ENCODE data around the gene LRRC8B.

LRRC8B gene

GRCh38 chr1:89604414-89604735, 79.7 kb downstream of the LRRC8B start:
- H3K4me3 ChIP-seq (ENCODE audit: low read length) = no peak overlapping the region
- DNase-seq (ENCODE audit: low read depth) = no peak
- TF ChIP-seq CTCF (conservative IDR thresholded peaks at IDR 0.05; ENCODE audit: low read length) = no peak

- no peak overlapping the region for H3K4me3 ChIP-seq (ENCODE audit: low read length)
- TF ChIP-seq CTCF (conservative IDR thresholded peaks at IDR 0.05; ENCODE audit: low read length) = no peak
- peak; percentile 56 for DNase-seq (ENCODE audit: low read depth)
Measured at GRCh38 chr1:89605692-89606091, 81.1 kb downstream of the LRRC8B start.

DNA sequence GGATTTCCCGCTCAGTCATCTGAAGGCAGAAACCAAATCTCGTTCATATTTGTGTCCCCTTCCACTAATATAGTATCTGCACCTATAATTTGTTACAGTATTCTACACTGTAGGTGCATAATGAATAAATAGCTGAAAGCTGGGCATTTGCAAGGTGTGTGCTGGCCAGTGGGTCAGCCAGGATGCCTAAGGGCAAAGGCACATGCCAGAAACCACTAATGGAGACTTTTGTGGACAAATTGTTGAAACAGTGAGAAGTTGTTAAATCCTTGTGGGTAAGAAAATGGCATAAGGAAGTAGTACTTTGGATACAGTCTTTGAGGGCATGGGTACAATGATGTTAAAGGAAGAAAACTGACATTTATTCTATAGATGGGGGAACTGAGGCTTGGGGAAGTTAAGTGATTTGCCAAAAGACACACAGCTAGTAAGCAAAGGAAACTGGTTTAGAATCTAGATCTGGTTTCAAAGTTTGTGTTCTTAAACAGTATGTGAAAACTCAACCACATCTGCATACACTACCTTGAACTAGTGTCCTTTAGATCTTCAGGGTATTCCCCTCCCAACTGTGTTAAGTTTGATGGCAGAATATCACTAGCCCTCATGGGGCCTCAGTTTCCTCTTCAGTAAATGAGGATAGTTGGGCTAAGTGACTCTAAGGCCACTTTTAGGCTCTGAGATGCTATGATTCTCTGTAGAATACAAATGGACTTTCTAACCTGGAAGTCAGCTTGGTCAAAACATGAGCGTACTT, 81.8 kb downstream of the LRRC8B start:
- DNase-seq (ENCODE audit: low read depth) = no peak
- no peak for TF ChIP-seq CTCF (conservative IDR thresholded peaks at IDR 0.05; ENCODE audit: low read length)
- H3K4me3 ChIP-seq (ENCODE audit: low read length) = no peak overlapping the region

- no peak overlapping the region for H3K4me3 ChIP-seq (ENCODE audit: low read length)
- DNase-seq (ENCODE audit: low read depth) = no peak
- no peak for TF ChIP-seq CTCF (conservative IDR thresholded peaks at IDR 0.05; ENCODE audit: low read length)
Measured at GRCh38 chr1:89607156-89607555, 82.5 kb downstream of the LRRC8B start.

GRCh38 chr1:89607586-89608318, 83.1 kb downstream of the LRRC8B start:
- no peak for DNase-seq (ENCODE audit: low read depth)
- no peak for TF ChIP-seq CTCF (conservative IDR thresholded peaks at IDR 0.05; ENCODE audit: low read length)
- no peak overlapping the region for H3K4me3 ChIP-seq (ENCODE audit: low read length)

DNA sequence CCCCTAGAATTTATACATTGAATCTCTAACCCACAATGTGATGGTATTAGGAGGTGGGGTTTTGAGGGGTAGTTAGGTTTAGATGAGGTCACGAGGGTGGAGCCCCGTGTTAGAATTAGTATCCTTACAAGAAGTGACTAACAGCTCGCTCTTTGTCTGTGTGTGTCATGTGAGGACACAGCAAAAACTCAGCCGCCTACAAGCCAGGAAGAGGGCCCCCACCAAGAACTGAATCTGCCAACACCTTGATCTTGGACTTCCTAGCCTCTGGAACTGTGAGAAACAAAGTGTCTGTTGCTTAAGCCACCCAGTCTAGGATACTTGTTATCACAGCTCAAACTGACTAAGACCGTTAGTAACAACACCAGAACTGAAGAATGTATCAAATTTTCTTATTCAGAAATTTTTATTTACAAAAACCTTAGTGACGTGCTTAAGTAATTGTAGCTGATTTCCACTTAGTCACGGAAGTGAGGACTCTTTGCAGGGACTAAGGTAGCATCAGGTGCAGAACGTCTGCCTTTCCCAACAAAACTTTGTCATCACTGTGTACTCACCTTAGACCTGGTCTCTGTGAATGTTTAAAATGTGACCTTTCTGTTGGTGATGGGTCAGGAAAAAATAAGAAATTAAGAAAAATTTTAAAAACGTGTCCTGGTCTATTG, 83.8 kb downstream of the LRRC8B start:
- H3K4me3 ChIP-seq (ENCODE audit: low read length) = no peak overlapping the region
- no peak for DNase-seq (ENCODE audit: low read depth)
- TF ChIP-seq CTCF (conservative IDR thresholded peaks at IDR 0.05; ENCODE audit: low read length) = no peak

Data from AG10803 (cell line).